ENCODE measurements around the gene HBE1.

GRCh38 chr11:5265832-5266231, 3.9 kb downstream of the HBE1 start:
- no peak for TF ChIP-seq CTCF (IDR thresholded peaks at IDR 0.05)
- TF ChIP-seq POLR2A (IDR thresholded peaks at IDR 0.05): no peak
